ENCODE results near the gene SIDT1. TPM values are rescaled to one million over a fixed set of nuclear protein-coding genes. Genes with fewer than 3 reads are reported as not detected.

The SIDT1 gene
- total RNA-seq, 3 donors from 2014 or later (not counting 1 experiment from before 2014, with no cell fraction given), result 86.9 to 136 (median 101) TPM

DNA sequence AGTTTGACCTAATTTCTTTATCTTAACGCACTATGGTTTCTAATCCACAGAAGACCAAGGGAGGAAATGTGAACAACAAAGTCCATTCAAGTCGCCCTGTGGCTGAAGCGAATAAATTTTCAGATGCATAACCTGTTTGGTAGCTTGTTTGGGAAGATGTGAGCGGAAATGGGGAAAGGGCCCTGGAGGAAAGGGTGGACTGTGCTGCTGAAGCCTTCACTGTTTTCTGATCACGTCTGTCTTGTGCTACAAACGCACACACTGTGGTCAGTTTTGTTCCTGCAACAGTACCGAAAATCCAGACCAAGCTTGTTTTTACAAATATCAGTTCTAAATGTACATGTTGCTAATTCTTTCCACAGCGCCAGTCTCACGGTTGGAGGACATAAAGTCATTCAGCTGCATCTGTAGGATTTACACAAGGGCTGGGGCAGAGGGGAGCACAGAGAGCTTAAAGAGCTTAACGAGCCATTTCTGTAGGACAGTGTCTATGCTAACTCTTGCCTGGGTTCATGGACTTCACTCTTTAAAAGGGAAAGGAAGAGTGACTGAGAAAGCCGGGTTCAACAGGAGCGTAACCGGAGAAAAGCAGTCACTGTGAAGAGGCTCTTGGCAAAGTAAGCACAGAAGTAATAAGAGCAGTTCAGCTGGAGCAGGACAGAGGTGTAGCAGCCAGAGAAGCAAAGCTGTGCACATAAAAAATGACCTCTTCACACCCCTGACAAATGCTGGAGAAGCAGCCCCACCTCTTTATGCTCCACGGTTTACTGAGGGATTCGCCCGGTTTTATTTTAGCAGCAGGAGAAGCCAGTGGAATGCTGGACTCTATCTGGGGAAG, 97.4 kb downstream of the SIDT1 start:
- no peak overlapping the region for H3K27ac ChIP-seq (ENCODE audit: low read length)
- Mint-ChIP-seq H3K4me1 (peaks cover 24% of the 10 kb centered on the region in 2 donors), H3K27me3 (ENCODE audit: low read depth in 2 of 2) (no peaks in the 10 kb centered on the region), H3K9me3 (no peaks in the 10 kb centered on the region), H3K27ac (peak overlapping the region in 1 of 2 donors; percentile 23), H3K4me3 (no peak overlapping the region), H3K36me3 (peaks cover 23% of the 10 kb centered on the region)
- intact Hi-C loops (cut with micrococcal nuclease), result no loop called here
- H3K9me3 ChIP-seq (ENCODE audit: control insufficient read depth, insufficient read depth, low read length), result no peaks in the 10 kb centered on the region
- no peak for DNase-seq
- H3K4me3 ChIP-seq (ENCODE audit: low read length), result no peak overlapping the region
- H3K27me3 ChIP-seq (ENCODE audit: control insufficient read depth, insufficient read depth, low read length), result no peaks in the 10 kb centered on the region
- no peak for ATAC-seq
- 94% methylated on average over 16 of the region's 16 CpGs for WGBS (ENCODE audit: insufficient coverage)
- H3K36me3 ChIP-seq (ENCODE audit: control insufficient read depth, insufficient read depth, low read length), result peaks cover 42% of the 10 kb centered on the region
- H3K4me1 ChIP-seq (ENCODE audit: control insufficient read depth, insufficient read depth, low read length), result peaks cover 9% of the 10 kb centered on the region
- TF ChIP-seq, protein P1, sequence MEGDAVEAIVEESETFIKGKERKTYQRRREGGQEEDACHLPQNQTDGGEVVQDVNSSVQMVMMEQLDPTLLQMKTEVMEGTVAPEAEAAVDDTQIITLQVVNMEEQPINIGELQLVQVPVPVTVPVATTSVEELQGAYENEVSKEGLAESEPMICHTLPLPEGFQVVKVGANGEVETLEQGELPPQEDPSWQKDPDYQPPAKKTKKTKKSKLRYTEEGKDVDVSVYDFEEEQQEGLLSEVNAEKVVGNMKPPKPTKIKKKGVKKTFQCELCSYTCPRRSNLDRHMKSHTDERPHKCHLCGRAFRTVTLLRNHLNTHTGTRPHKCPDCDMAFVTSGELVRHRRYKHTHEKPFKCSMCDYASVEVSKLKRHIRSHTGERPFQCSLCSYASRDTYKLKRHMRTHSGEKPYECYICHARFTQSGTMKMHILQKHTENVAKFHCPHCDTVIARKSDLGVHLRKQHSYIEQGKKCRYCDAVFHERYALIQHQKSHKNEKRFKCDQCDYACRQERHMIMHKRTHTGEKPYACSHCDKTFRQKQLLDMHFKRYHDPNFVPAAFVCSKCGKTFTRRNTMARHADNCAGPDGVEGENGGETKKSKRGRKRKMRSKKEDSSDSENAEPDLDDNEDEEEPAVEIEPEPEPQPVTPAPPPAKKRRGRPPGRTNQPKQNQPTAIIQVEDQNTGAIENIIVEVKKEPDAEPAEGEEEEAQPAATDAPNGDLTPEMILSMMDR (IDR thresholded peaks at IDR 0.05), result no peak

DNA sequence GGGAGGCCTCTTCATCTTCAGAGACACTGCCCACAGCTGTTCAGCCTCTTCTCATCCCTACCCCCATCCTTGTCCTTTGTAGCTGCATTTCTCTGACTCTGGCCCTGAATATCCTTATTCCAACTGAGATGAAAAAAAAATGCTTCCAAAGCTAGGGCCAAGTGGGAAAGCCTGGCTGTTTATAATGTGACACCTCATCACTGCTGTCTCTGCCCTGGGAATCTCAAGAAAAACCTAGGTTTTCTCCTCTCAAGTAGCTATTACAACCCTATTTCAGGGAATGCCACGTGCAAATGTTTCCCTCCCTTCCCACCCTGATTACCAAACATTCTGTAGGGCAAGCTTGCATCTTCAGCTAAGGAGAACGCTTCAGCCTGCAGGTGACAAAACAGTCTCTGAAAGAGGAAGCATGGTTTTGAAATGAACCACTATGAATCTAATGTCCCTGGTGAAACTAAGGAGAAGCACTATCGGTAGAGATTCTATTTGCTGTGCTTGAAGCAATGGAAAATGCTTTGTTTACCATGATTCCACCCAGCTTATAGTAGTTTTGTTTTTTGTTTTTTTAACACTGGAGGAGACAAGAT, 98.7 kb downstream of the SIDT1 start:
- no peak for DNase-seq
- WGBS (ENCODE audit: insufficient coverage), result 29% methylated on average over 3 of the region's 3 CpGs

DNA sequence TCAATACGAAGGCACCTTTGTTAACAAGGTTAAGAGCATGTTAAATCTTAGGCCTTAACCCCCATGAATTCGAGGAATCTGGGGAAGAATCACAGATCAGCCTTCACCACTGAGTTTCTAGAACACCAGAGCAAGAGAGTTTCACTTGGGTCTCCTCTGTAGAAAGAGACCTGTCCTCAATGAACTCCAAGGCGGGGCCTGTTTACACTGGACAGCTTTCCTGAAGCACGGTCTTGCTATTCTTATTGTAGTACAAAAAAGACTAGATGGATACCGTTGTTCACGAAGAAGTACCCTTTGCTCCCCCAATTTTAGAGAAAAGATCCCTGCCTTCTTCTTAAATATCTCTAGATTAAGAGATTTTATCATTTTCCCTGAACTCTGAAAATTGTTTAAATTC, 99.2 kb downstream of the SIDT1 start:
- Mint-ChIP-seq H3K27ac (peak overlapping the region; percentile 66 to 78), H3K4me1 (peaks cover 16 to 20% of the 10 kb centered on the region in 2 donors), H3K9me3 (no peaks in the 10 kb centered on the region), H3K36me3 (peaks cover 12% of the 10 kb centered on the region), H3K4me3 (no peak overlapping the region), H3K27me3 (ENCODE audit: low read depth in 2 of 2) (no peaks in the 10 kb centered on the region)
- WGBS (ENCODE audit: insufficient coverage), result 96% methylated on average over 6 of the region's 6 CpGs
- Histone ChIP-seq H3K4me1 (ENCODE audit: control insufficient read depth, insufficient read depth, low read length) (peaks cover 9% of the 10 kb centered on the region), H3K9me3 (ENCODE audit: control insufficient read depth, insufficient read depth, low read length) (no peaks in the 10 kb centered on the region), H3K27ac (ENCODE audit: low read length) (no peak overlapping the region), H3K4me3 (ENCODE audit: low read length) (no peak overlapping the region), H3K36me3 (ENCODE audit: control insufficient read depth, insufficient read depth, low read length) (peaks cover 33% of the 10 kb centered on the region), H3K27me3 (ENCODE audit: control insufficient read depth, insufficient read depth, low read length) (no peaks in the 10 kb centered on the region)
- TF ChIP-seq, protein P1 (IDR thresholded peaks at IDR 0.05), result no peak
- DNase-seq, result no peak
- intact Hi-C loops (cut with micrococcal nuclease), result no loop called here
- no peak for ATAC-seq

More for the DNA sequence above, 98.7 kb downstream of the SIDT1 start:
- H3K4me1 ChIP-seq (ENCODE audit: control insufficient read depth, insufficient read depth, low read length), result peaks cover 9% of the 10 kb centered on the region
- Mint-ChIP-seq H3K4me1 (peaks cover 18 to 24% of the 10 kb centered on the region in 2 donors), H3K9me3 (no peaks in the 10 kb centered on the region), H3K36me3 (peaks cover 17% of the 10 kb centered on the region), H3K4me3 (no peak overlapping the region), H3K27me3 (ENCODE audit: low read depth in 2 of 2) (no peaks in the 10 kb centered on the region), H3K27ac (peak overlapping the region; percentile 66 to 78)
- H3K27me3 ChIP-seq (ENCODE audit: control insufficient read depth, insufficient read depth, low read length), result no peaks in the 10 kb centered on the region
- H3K27ac ChIP-seq (ENCODE audit: low read length), result no peak overlapping the region
- ATAC-seq, result no peak
- no peak overlapping the region for H3K4me3 ChIP-seq (ENCODE audit: low read length)
- intact Hi-C loops (cut with micrococcal nuclease), result no loop called here
- TF ChIP-seq, protein P1 (IDR thresholded peaks at IDR 0.05), result no peak
- peaks cover 38% of the 10 kb centered on the region for H3K36me3 ChIP-seq (ENCODE audit: control insufficient read depth, insufficient read depth, low read length)
- H3K9me3 ChIP-seq (ENCODE audit: control insufficient read depth, insufficient read depth, low read length), result no peaks in the 10 kb centered on the region
